K562 (cell line): ENCODE results near the gene MAGIX. TPM values are rescaled to one million over a fixed set of nuclear protein-coding genes. Genes with fewer than 3 reads are reported as not detected.
A peak's percentile ranks its signal among the peaks of the same experiment; 100 is the strongest.

Experiments
- CBX8 ChIP-seq: fragments of 200-600 bp; sonication (generic); IDR thresholded peaks from 2 replicates; pipeline ENCODE4 v1.6.1; 2012; ENCODE audit warnings: borderline replicate concordance, mixed run types, low read depth, mild to moderate bottlenecking, moderate library complexity, mixed read lengths, low read length, control low read depth, inconsistent platforms; ENCODE audit not compliant: poor library complexity, severe bottlenecking; ENCODE audit errors: extremely low read depth
- E4F1 ChIP-seq: fragments of 250-450 bp; sonication (Bioruptor Pico); IDR thresholded peaks from 2 replicates; pipeline ENCODE4 v1.5.0; 2021; ENCODE audit warnings: mild to moderate bottlenecking, borderline replicate concordance
- HMGN3 ChIP-seq: IDR thresholded peaks from 2 replicates; pipeline ENCODE4 v1.6.1; 2011; ENCODE audit warnings: borderline replicate concordance, low read depth, mild to moderate bottlenecking, mixed read lengths, low read length; ENCODE audit not compliant: insufficient read length; ENCODE audit errors: extremely low read depth
- HNRNPLL ChIP-seq: fragments of 200-400 bp; formaldehyde crosslinking; IDR thresholded peaks from 2 replicates; pipeline ENCODE4 v1.6.1; 2017; ENCODE audit warnings: low read length, low read depth, mild to moderate bottlenecking; ENCODE audit not compliant: poor library complexity, severe bottlenecking
- HSF4 ChIP-seq: fragments of 250-450 bp; sonication (Bioruptor Pico); IDR thresholded peaks from 2 replicates; pipeline ENCODE4 v2.1.2; 2022; ENCODE audit warnings: mild to moderate bottlenecking, moderate library complexity, borderline replicate concordance
- IRF1 ChIP-seq: sonication (generic); formaldehyde crosslinking; IDR thresholded peaks from 2 replicates; pipeline ENCODE4 v1.8.0; 2022; ENCODE audit warnings: missing genetic modification reagents, mild to moderate bottlenecking, borderline replicate concordance
- IRF2 ChIP-seq: sonication (generic); formaldehyde crosslinking; IDR thresholded peaks from 2 replicates; pipeline ENCODE4 v1.8.1; 2022; ENCODE audit warnings: mild to moderate bottlenecking, missing genetic modification reagents
- MBD2 ChIP-seq: sonication (generic); IDR thresholded peaks from 2 replicates; pipeline ENCODE4 v1.6.1; 2016; ENCODE audit warnings: low read depth, borderline replicate concordance
- RB1 ChIP-seq: fragments of 450-650 bp; IDR thresholded peaks from 2 replicates; pipeline ENCODE4 v1.6.1; 2017; ENCODE audit warnings: low read depth, mild to moderate bottlenecking
- RHOXF2B ChIP-seq: fragments of 250-450 bp; sonication (Bioruptor Pico); conservative IDR thresholded peaks from 2 replicates; pipeline ENCODE4 v1.5.1; 2021
- SMAD4 ChIP-seq: fragments of 250-450 bp; sonication (Bioruptor Pico); conservative IDR thresholded peaks from 2 replicates; pipeline ENCODE4 v1.8.0; 2021; ENCODE audit warnings: inconsistent platforms, mild to moderate bottlenecking, moderate library complexity
- THRAP3 ChIP-seq: fragments of 450-650 bp; IDR thresholded peaks from 2 replicates; pipeline ENCODE4 v1.6.1; 2016; ENCODE audit warnings: mild to moderate bottlenecking, inconsistent platforms, borderline replicate concordance
- TSHZ1 ChIP-seq: fragments of 250-450 bp; sonication (Bioruptor Pico); IDR thresholded peaks from 2 replicates; pipeline ENCODE4 v1.4.0; 2020; ENCODE audit warnings: mild to moderate bottlenecking, moderate library complexity
- WHSC1 ChIP-seq: IDR thresholded peaks from one replicate; pipeline ENCODE4 v1.6.1; 2012; ENCODE audit warnings: low read length, control low read depth, inconsistent platforms
- YY1 ChIP-seq, 3 experiments: IDR thresholded peaks; 2 replicates each; pipeline ENCODE4 v1.6.1; 2011; ENCODE audit warnings: low read length in 2 of 3, mild to moderate bottlenecking in 2 of 3, moderate library complexity in 2 of 3, borderline replicate concordance in 1 of 3, control low read depth in 1 of 3, low read depth in 1 of 3; ENCODE audit not compliant: insufficient read depth in 3 of 3, insufficient replicate concordance in 2 of 3, control insufficient read depth in 1 of 3, insufficient read length in 1 of 3; ENCODE audit errors: extremely low read depth in 1 of 3
- ZBED1 ChIP-seq: IDR thresholded peaks from 2 replicates; pipeline ENCODE4 v1.6.1; 2014
- ZNF507 ChIP-seq: conservative IDR thresholded peaks from 2 replicates; pipeline ENCODE4 v1.6.1; 2017; ENCODE audit warnings: missing genetic modification characterization, missing compliant biosample characterization
- ZNF655 ChIP-seq: fragments of 250-450 bp; sonication (Bioruptor Pico); IDR thresholded peaks from 2 replicates; pipeline ENCODE4 v1.5.0; 2021
- polyA plus RNA-seq, 8 experiments: library from polyadenylated mRNA; depleted of rRNA in 4 of 8; stranded (reverse) in 5 of 8; unstranded in 3 of 8; fragments of >200 nt; fragmentation: Nextera tagmentation in 2 of 8; fragmentation: Illumina TruSeq in 1 of 8; extraction: Ambion mirVana in 2 of 8; extraction: Trizol in 1 of 8; gene quantifications; 2 replicates each; pipeline versions ENCODE4 v1.2.1 to v1.2.3, GENCODE V29; 2011 to 2014; ENCODE audit warnings: inconsistent platforms in 1 of 8, missing spikeins in 1 of 8
- total RNA-seq, 7 experiments: library from RNA; depleted of rRNA in 6 of 7; stranded (reverse); fragments of >200 nt in 6 of 7; fragmentation: Illumina TruSeq in 2 of 7; extraction: Trizol in 2 of 7; gene quantifications; 2 replicates each; pipeline versions ENCODE4 v1.2.1 to v1.2.3, GENCODE V29; 2011 to 2021; ENCODE audit warnings: low replicate concordance in 1 of 7

MAGIX gene
- total and polyA plus RNA-seq, 9 of the 15 experiments (the other 6 are each of a cell fraction or from before 2014, with no cell fraction given): 0.08 to 3.5 (median 0.47) TPM

DNA sequence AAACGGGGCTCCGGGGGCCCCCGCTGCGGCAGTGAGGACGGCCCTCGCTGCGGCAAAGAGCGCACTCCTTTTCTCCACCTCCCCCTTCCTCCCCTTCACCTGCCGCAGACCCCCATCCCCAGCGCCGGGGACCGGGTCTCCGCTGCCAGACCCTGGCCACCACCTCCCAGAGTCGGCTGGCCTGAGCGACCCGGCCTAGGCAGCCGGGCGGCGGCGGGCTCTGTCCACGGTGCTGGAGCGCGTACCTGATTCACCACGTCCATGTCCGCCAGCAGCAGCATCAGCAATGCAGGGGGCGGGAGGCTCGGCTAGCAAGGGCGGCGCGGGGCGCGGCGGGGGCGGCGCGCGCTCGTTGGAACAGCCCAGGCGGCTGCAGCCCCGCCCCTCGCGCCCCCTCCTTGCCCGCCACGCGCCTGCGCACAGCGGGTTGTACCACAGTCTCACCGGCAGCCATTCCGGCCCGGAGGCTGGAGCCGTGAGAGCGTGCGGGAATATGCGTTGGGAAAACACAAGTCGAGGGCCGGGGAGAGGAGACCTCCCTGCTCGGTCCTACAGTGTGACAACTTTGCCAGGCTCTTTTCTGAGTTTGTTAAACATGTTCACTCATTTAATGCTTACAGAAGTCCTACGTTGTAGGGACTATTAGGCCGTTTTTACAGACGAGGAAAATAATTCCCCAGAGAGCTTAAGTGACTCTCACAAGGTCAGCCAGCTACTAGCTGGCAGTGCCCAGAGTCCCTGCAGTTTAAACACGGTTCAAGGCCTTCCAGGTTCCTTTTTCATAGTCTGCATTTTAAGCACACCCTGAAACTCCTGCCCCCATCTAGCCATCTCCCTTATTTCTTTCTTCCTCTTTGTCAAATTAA lies 37.6 kb downstream of the MAGIX start, which contains the start of gene SYP (continued):
- TF ChIP-seq TSHZ1 (CRISPR knock-in tag) (no peak), THRAP3 (no peak), RB1 (peak; percentile 99), MBD2 (peak; percentile 51; the same call in 1 of the 2 replicates), IRF2 (no peak), E4F1 (CRISPR knock-in tag) (no peak), WHSC1 (no peak), ZNF655 (CRISPR knock-in tag) (no peak), HMGN3 (peak; percentile 93), SMAD4 (peak; percentile 93), HSF4 (no peak), ZBED1 (no peak; the same call in 1 of the 2 replicates), RHOXF2B (CRISPR knock-in tag) (no peak), YY1 (IDR thresholded peaks at IDR 0.05; ENCODE audit: borderline replicate concordance in 1 of 3, control insufficient read depth in 1 of 3, extremely low read depth in 1 of 3, insufficient read depth in 3 of 3, insufficient read length in 1 of 3, insufficient replicate concordance in 2 of 3, low read depth in 1 of 3, low read length in 2 of 3) (peak; percentile 60 to 93 (median 85)), IRF1 (CRISPR knock-in tag) (no peak; the same call in 1 of the 2 replicates), CBX8 (no peak), ZNF507 (tag) (no peak), HNRNPLL (no peak)
